ENCODE results near the gene INVS. TPM values are rescaled to one million over a fixed set of nuclear protein-coding genes. Genes with fewer than 3 reads are reported as not detected.

Gene INVS
- total RNA-seq, 2 donors from 2014 or later, result 37.8 to 46.8 TPM

- peaks cover 6% of the 10 kb centered on the region for H3K9me3 ChIP-seq
- TF ChIP-seq CTCF (IDR thresholded peaks at IDR 0.05), result no peak
- no peaks in the 10 kb centered on the region for H3K27me3 ChIP-seq (replicated peaks; ENCODE audit: insufficient read depth)
- H3K36me3 ChIP-seq, result peaks cover 3% of the 10 kb centered on the region
- no peak overlapping the region for H3K4me3 ChIP-seq
- no peaks in the 10 kb centered on the region for H3K4me1 ChIP-seq (ENCODE audit: control insufficient read depth in 1 of 2, low read depth in 2 of 2)
- no peak overlapping the region for H3K27ac ChIP-seq
- ATAC-seq (ENCODE audit: insufficient number of reproducible peaks, low FRiP score, low read depth) (no peak), DNase-seq (ENCODE audit: low spot score) (no peak)
These were observed 97.2 kb downstream of the INVS start for GRCh38 chr9:100196215-100196614.

GRCh38 chr9:100196828-100197227 lies 97.8 kb downstream of the INVS start:
- Histone ChIP-seq H3K9me3 (peaks cover 6% of the 10 kb centered on the region), H3K27ac (no peak overlapping the region), H3K36me3 (peaks cover 3% of the 10 kb centered on the region), H3K27me3 (replicated peaks; ENCODE audit: insufficient read depth) (no peaks in the 10 kb centered on the region), H3K4me1 (ENCODE audit: control insufficient read depth in 1 of 2, low read depth in 2 of 2) (no peaks in the 10 kb centered on the region), H3K4me3 (no peak overlapping the region)
- TF ChIP-seq CTCF (IDR thresholded peaks at IDR 0.05), result no peak
- DNase-seq (ENCODE audit: low spot score), result no peak
- ATAC-seq (ENCODE audit: insufficient number of reproducible peaks, low FRiP score, low read depth), result no peak

- ATAC-seq (ENCODE audit: insufficient number of reproducible peaks, low FRiP score, low read depth), result no peak
- Histone ChIP-seq H3K4me3 (no peak overlapping the region), H3K9me3 (no peaks in the 10 kb centered on the region), H3K27ac (no peak overlapping the region), H3K36me3 (peaks cover 3% of the 10 kb centered on the region), H3K27me3 (replicated peaks; ENCODE audit: insufficient read depth) (no peaks in the 10 kb centered on the region), H3K4me1 (ENCODE audit: control insufficient read depth in 1 of 2, low read depth in 2 of 2) (no peaks in the 10 kb centered on the region)
- no peak for TF ChIP-seq CTCF (IDR thresholded peaks at IDR 0.05)
- no peak for DNase-seq (ENCODE audit: low spot score)
These were observed 98.5 kb downstream of the INVS start for GRCh38 chr9:100197553-100197952.

GRCh38 chr9:100202806-100203205 lies 103.8 kb downstream of the INVS start:
- ATAC-seq (ENCODE audit: insufficient number of reproducible peaks, low FRiP score, low read depth) (no peak), DNase-seq (ENCODE audit: low spot score) (no peak)
- H3K36me3 ChIP-seq, result no peaks in the 10 kb centered on the region
- H3K27ac ChIP-seq, result no peak overlapping the region
- H3K27me3 ChIP-seq (replicated peaks; ENCODE audit: insufficient read depth), result no peaks in the 10 kb centered on the region
- no peak overlapping the region for H3K4me3 ChIP-seq
- no peaks in the 10 kb centered on the region for H3K9me3 ChIP-seq
- no peak for TF ChIP-seq CTCF (IDR thresholded peaks at IDR 0.05)
- no peaks in the 10 kb centered on the region for H3K4me1 ChIP-seq (ENCODE audit: control insufficient read depth in 1 of 2, low read depth in 2 of 2)

GRCh38 chr9:100204796-100205195 lies 105.8 kb downstream of the INVS start:
- Histone ChIP-seq H3K36me3 (no peaks in the 10 kb centered on the region), H3K9me3 (no peaks in the 10 kb centered on the region), H3K4me1 (ENCODE audit: control insufficient read depth in 1 of 2, low read depth in 2 of 2) (no peaks in the 10 kb centered on the region), H3K4me3 (no peak overlapping the region), H3K27ac (no peak overlapping the region), H3K27me3 (replicated peaks; ENCODE audit: insufficient read depth) (no peaks in the 10 kb centered on the region)
- no peak for TF ChIP-seq CTCF (IDR thresholded peaks at IDR 0.05)
- no peak for DNase-seq (ENCODE audit: low spot score)
- no peak for ATAC-seq (ENCODE audit: insufficient number of reproducible peaks, low FRiP score, low read depth)
